ENCODE data around the gene IDH2.

DNA sequence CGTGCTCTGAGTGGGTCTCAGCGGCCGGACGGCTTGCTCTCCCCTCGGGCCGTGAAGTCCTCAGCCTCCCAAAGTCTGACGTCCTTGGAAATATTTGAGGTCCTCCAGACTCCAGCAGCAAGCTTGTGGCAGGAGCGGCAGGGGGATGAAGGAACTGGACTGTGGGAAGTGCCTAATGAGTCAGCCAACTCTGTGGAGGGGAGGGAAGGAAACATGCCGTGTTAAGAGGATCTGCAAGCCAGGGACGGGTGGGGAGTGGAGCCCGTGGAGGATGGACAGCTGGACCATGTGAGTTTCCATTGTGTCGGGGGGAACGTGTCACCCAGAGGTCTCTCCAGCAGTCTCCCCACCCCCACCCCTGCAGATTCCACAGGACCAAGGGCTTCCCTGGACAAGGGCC, 39.4 kb upstream of the IDH2 start:
- TF ChIP-seq, protein P1, sequence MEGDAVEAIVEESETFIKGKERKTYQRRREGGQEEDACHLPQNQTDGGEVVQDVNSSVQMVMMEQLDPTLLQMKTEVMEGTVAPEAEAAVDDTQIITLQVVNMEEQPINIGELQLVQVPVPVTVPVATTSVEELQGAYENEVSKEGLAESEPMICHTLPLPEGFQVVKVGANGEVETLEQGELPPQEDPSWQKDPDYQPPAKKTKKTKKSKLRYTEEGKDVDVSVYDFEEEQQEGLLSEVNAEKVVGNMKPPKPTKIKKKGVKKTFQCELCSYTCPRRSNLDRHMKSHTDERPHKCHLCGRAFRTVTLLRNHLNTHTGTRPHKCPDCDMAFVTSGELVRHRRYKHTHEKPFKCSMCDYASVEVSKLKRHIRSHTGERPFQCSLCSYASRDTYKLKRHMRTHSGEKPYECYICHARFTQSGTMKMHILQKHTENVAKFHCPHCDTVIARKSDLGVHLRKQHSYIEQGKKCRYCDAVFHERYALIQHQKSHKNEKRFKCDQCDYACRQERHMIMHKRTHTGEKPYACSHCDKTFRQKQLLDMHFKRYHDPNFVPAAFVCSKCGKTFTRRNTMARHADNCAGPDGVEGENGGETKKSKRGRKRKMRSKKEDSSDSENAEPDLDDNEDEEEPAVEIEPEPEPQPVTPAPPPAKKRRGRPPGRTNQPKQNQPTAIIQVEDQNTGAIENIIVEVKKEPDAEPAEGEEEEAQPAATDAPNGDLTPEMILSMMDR (IDR thresholded peaks at IDR 0.05) = no peak
- TF ChIP-seq POLR2AphosphoS5 (IDR thresholded peaks at IDR 0.05) = no peak

Measured in transverse colon (tissue), 4 donors.